Heart right ventricle (tissue), 16 donors: ENCODE data around the gene SERPINE2. TPM values are rescaled to one million over a fixed set of nuclear protein-coding genes. Genes with fewer than 3 reads are reported as not detected.

ENCODE experiments used
- ATAC-seq, 8 donors: fragments of 200-7000 bp; cut with Tn5 transposase; one replicate each; pipeline ENCODE4 v1.9.1; 2020; ENCODE audit warnings: mild to moderate bottlenecking in 8 of 8, moderate library complexity in 8 of 8, moderate number of reproducible peaks in 1 of 8
- DNase-seq, 2 donors: peaks; one replicate each; pipeline ENCODE4 v3.0.0-alpha.2; 2020
- H3K27ac ChIP-seq, 10 donors: fragments of 200-600 bp; sonication (generic) in 2 of 10; one replicate each; pipeline versions ENCODE4 v1.5.0 to v1.8.0; 2020 to 2022; ENCODE audit warnings: mild to moderate bottlenecking in 3 of 10
- H3K27me3 ChIP-seq, 7 donors: fragments of 200-600 bp; one replicate each; pipeline ENCODE4 v1.8.0; 2021 to 2022; ENCODE audit warnings: mild to moderate bottlenecking in 2 of 7
- H3K36me3 ChIP-seq, 9 donors: fragments of 200-600 bp; sonication (generic) in 1 of 9; one replicate each; pipeline versions ENCODE4 v1.5.0 to v1.8.0; 2020 to 2022; ENCODE audit warnings: mild to moderate bottlenecking in 2 of 9
- H3K4me1 ChIP-seq, 9 donors: fragments of 200-600 bp; sonication (generic) in 1 of 9; one replicate each; pipeline versions ENCODE4 v1.5.0 to v1.8.0; 2020 to 2022; ENCODE audit warnings: mild to moderate bottlenecking in 4 of 9
- H3K4me3 ChIP-seq, 10 donors: fragments of 200-600 bp; sonication (generic) in 2 of 10; one replicate each; pipeline versions ENCODE4 v1.5.0 to v1.8.0; 2020 to 2022; ENCODE audit warnings: mild to moderate bottlenecking in 7 of 10, moderate library complexity in 2 of 10
- H3K9me3 ChIP-seq, 11 donors: fragments of 200-600 bp in 10 of 11; sonication (generic) in 2 of 11; one replicate each; pipeline versions ENCODE4 v1.5.0 to v1.8.0; 2013 to 2022; ENCODE audit warnings: mild to moderate bottlenecking in 2 of 11, control low read depth in 1 of 11, moderate library complexity in 1 of 11
- WGBS, 2 donors: extraction: QIAGEN DNeasy Blood & Tissue Kit; methylation state at CpG; one replicate each; pipeline ENCODE4 v1.1.7; 2013; ENCODE audit warnings: inconsistent platforms in 1 of 2; 5-methylcytosine and 5-hydroxymethylcytosine counted together
- intact Hi-C, 10 donors: fragments of 100-400 bp; cut with DNase I; formaldehyde crosslinking; loops; one replicate each; pipeline versions ENCODE4 v1.11.1 to v1.14.2; 2022
- polyA plus RNA-seq, 2 donors: library from polyadenylated mRNA; stranded (reverse); fragments of 200-250 nt; gene quantifications; one replicate each; pipeline ENCODE4 v1.2.3, GENCODE V29; 2013
- total RNA-seq, 10 donors: library from RNA; stranded (reverse); fragmentation: NEBNext Ultra II Directional in 3 of 10; extraction: Animal tissue kit (Norgen Biotek cat#: 25700) in 3 of 10; gene quantifications; one replicate each; pipeline versions ENCODE4 v1.2.1 to v1.2.4, GENCODE V29; 2021 to 2023
- TF ChIP-seq, protein P1 (sequence below), 9 donors: fragments of 200-600 bp; sonication (generic) in 2 of 9; IDR thresholded peaks; one replicate each; pipeline versions ENCODE4 v1.5.0 to v1.8.0; 2021 to 2022; ENCODE audit warnings: antibody characterized with exemption in 9 of 9, mild to moderate bottlenecking in 5 of 9, moderate library complexity in 1 of 9
- donor health status: Arrhythmogenic right ventricular cardiomyopathy.
- donor health status: ischemic (EF 13 %, LVEDD 7.1; RV severe dilation, severe dysfunction).
- donor health status: healthy with polysubstance abuse.
- donor health status: DM: no; HTN: yes; CAD: no.
- donor health status: DM: no; HTN: no; CAD: no.
- donor health status: ischemic (EF 25% LVEDD 6.9; RV normal size, moderate dysfunction).
- donor health status: ischemic (EF 25% LVEDD 5.7; RV mildly dilated, moderate dysfunction).
- donor health status: healthy.
- donor health status: DM: yes; HTN: yes; CAD: no.
- donor health status: Ischemic cardiomyopathy.
- donor health status: ischemic (EF 35%, LVEDD 5.7; RV mildly dilated, moderate dysfunction).
- donor health status: nonischemic (EF 11% LVEDD 7.7; RV severe dilation, severe dysfunction).
- donor health status: DM: yes; HTN: yes; CAD: no.
- donor health status: PGD.
- donor health status: ischemic (EF 29% LVEDD 5.4; RV normal size, mild dysfunction).
- donor health status: nonischemic (EF 23%, LVEDD 6.1; RV moderate dilation, normal function).

Gene SERPINE2
- total and polyA plus RNA-seq, 12 donors = 5.3 to 56.6 (median 19.7) TPM

DNA sequence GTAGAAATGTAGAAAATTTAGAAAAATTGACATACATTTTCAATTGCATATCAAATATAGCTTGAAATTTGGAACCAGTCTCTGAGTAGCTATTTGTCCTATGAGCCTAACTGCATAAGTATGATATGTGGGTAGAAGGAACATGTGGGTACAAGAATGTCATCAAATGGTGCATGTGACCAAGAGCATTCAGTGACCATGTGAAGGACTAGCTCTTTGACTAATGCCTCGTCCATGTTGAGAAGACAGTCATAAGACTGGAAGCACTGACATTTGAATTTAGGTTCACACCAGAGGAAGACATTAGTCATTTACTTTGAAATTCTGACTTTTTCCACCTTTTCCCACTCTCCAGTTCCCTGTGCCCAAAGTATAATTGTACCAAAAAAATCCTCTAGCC is 69.2 kb downstream of the SERPINE2 start:
- 87 to 91% methylated on average over 1 of the region's 1 CpG for WGBS, 2 donors
- no peak for ATAC-seq
- H3K36me3 ChIP-seq = peaks cover 0 to 47% (median 9%) of the 10 kb centered on the region in 9 donors
- TF ChIP-seq, protein P1, sequence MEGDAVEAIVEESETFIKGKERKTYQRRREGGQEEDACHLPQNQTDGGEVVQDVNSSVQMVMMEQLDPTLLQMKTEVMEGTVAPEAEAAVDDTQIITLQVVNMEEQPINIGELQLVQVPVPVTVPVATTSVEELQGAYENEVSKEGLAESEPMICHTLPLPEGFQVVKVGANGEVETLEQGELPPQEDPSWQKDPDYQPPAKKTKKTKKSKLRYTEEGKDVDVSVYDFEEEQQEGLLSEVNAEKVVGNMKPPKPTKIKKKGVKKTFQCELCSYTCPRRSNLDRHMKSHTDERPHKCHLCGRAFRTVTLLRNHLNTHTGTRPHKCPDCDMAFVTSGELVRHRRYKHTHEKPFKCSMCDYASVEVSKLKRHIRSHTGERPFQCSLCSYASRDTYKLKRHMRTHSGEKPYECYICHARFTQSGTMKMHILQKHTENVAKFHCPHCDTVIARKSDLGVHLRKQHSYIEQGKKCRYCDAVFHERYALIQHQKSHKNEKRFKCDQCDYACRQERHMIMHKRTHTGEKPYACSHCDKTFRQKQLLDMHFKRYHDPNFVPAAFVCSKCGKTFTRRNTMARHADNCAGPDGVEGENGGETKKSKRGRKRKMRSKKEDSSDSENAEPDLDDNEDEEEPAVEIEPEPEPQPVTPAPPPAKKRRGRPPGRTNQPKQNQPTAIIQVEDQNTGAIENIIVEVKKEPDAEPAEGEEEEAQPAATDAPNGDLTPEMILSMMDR (IDR thresholded peaks at IDR 0.05) = no peak
- H3K4me3 ChIP-seq = no peak overlapping the region
- H3K27ac ChIP-seq = no peak overlapping the region
- no peaks in the 10 kb centered on the region for H3K27me3 ChIP-seq
- intact Hi-C loops = loop anchor here (1.0 to 10.0 kb wide), 8 partner anchors 23 to 682 kb away; no protein-coding TSS in a partner anchor
- H3K4me1 ChIP-seq = peaks cover 0 to 5% (median 0%) of the 10 kb centered on the region in 9 donors
- H3K9me3 ChIP-seq = no peaks in the 10 kb centered on the region
- no peak for DNase-seq

DNA sequence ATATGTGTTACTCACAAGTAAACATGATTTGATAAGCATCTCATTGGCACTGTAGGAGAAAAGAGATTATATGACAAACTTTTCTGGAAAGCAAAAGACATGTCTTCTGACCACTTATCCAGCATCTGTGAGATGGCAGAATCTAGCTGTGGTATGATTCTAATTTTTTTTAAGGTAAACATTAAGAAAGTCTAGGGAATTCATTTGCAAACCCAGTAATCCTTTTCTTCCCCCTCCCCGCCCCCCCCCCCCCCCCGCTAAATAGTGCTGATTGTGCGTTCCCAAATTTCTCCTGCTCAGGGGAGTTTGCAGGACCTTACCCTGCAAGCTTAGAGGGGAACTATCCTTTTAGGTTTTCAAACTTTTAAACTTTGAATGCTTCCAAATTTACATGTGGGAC is 69.8 kb downstream of the SERPINE2 start:
- H3K4me3 ChIP-seq = no peak overlapping the region
- intact Hi-C loops = no loop called here
- peaks cover 0 to 52% (median 9%) of the 10 kb centered on the region in 9 donors for H3K36me3 ChIP-seq
- DNase-seq (no peak), ATAC-seq (no peak)
- no peaks in the 10 kb centered on the region for H3K27me3 ChIP-seq
- no peaks in the 10 kb centered on the region for H3K9me3 ChIP-seq
- TF ChIP-seq, protein P1 (IDR thresholded peaks at IDR 0.05) = no peak
- H3K4me1 ChIP-seq = peaks cover 0 to 5% (median 0%) of the 10 kb centered on the region in 9 donors
- H3K27ac ChIP-seq = no peak overlapping the region
- WGBS, 2 donors = 17 to 31% methylated on average over 1 to 3 of the region's 3 CpGs

DNA sequence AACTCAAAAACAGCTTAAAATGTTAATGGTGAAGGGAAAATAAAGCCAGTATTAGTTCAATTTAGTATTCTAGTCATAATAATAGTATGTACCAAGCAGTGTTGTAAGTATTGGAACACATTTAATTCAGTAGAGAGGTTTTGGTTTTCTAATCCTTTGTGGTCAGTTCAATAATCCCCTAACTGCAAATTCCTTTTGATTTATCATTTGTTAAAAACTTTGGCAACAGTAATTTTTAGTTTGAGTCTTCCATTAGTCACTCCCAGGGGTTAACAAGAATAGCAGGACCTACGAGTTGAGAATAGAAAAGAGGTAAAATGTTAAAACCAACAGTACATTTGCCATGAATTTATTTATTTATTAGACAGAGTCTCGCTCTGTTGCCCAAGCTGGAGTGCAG is 71.1 kb downstream of the SERPINE2 start:
- no peak for ATAC-seq
- no peak overlapping the region for H3K27ac ChIP-seq
- H3K27me3 ChIP-seq = no peaks in the 10 kb centered on the region
- H3K4me3 ChIP-seq = no peak overlapping the region
- DNase-seq = no peak
- TF ChIP-seq, protein P1 (IDR thresholded peaks at IDR 0.05) = no peak
- H3K36me3 ChIP-seq = peaks cover 0 to 63% (median 9%) of the 10 kb centered on the region in 9 donors
- peaks cover 0 to 9% (median 4%) of the 10 kb centered on the region in 9 donors for H3K4me1 ChIP-seq
- 82 to 84% methylated on average over 2 of the region's 2 CpGs for WGBS, 2 donors
- no peaks in the 10 kb centered on the region for H3K9me3 ChIP-seq
- intact Hi-C loops = no loop called here

DNA sequence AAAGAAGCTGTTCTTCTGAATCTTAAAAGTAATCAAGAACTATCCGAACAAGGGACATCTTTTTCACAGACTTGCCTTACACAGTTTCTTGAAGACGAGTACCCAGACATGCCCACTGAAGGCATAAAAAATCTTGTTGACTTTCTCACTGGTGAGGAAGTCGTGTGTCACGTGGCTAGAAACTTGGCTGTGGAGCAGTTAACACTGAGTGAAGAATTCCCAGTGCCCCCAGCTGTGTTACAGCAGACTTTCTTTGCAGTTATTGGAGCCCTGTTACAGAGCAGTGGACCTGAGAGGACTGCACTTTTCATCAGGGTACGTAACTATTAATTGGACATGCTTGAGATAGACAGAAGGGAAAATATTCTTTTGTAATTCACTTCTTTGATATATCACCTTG is 79.4 kb downstream of the SERPINE2 start:
- Histone ChIP-seq H3K27ac (peak overlapping the region in 2 of 10 donors; percentile 25 to 40), H3K4me3 (peak overlapping the region in 3 of 10 donors; percentile 5 to 97 (median 89)), H3K4me1 (peaks cover 13 to 68% (median 58%) of the 10 kb centered on the region in 9 donors), H3K27me3 (no peaks in the 10 kb centered on the region), H3K9me3 (no peaks in the 10 kb centered on the region), H3K36me3 (peaks cover 0 to 53% (median 0%) of the 10 kb centered on the region in 9 donors)
- 28 to 36% methylated on average over 5 of the region's 5 CpGs for WGBS, 2 donors
- ATAC-seq = no peak
- DNase-seq = peak in 1 of 2 donors; percentile 22
- intact Hi-C loops = loop anchor here in 1 of 10 donors (10.0 kb wide), 1 partner anchor 55 kb away; no protein-coding TSS in a partner anchor
- TF ChIP-seq, protein P1 (IDR thresholded peaks at IDR 0.05) = no peak
